GM18861 (cell line): Measurements from ENCODE around the gene DAPK1.

Experiments used
- ATAC-seq: cut with Tn5 transposase; IDR thresholded peaks from one replicate; pipeline ENCODE4 v1.9.1; 2021; ENCODE audit not compliant: unreplicated experiment

Gene DAPK1

GRCh38 chr9:87706066-87706739 is 208.5 kb downstream of the DAPK1 start:
- no peak for ATAC-seq

- ATAC-seq: no peak
Observed at GRCh38 chr9:87707805-87708506, 210.3 kb downstream of the DAPK1 start.

- ATAC-seq: no peak
Observed at GRCh38 chr9:87708546-87708945, 210.9 kb downstream of the DAPK1 start.

- ATAC-seq: no peak
Observed at GRCh38 chr9:87708986-87709728, 211.5 kb downstream of the DAPK1 start.

DNA sequence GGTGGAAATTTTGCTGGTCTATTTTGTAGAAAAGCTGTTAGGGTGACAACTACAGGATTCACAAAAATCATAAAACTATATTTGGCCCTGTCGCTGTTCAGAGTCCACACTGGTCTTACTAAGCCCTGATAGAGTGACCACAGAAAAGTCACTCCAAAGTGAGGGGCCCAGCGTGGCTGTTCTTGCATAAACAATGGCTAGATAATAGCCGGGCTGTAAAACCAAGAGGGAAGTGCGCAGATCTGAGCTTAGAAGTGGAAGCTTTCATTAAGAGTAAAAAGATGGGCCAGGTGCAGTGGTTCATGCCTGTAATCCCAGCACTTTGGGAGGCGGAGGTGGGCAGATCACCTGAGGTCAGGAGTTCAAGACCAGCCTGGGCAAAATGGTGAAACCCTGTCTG is 212.8 kb downstream of the DAPK1 start:
- no peak for ATAC-seq

DNA sequence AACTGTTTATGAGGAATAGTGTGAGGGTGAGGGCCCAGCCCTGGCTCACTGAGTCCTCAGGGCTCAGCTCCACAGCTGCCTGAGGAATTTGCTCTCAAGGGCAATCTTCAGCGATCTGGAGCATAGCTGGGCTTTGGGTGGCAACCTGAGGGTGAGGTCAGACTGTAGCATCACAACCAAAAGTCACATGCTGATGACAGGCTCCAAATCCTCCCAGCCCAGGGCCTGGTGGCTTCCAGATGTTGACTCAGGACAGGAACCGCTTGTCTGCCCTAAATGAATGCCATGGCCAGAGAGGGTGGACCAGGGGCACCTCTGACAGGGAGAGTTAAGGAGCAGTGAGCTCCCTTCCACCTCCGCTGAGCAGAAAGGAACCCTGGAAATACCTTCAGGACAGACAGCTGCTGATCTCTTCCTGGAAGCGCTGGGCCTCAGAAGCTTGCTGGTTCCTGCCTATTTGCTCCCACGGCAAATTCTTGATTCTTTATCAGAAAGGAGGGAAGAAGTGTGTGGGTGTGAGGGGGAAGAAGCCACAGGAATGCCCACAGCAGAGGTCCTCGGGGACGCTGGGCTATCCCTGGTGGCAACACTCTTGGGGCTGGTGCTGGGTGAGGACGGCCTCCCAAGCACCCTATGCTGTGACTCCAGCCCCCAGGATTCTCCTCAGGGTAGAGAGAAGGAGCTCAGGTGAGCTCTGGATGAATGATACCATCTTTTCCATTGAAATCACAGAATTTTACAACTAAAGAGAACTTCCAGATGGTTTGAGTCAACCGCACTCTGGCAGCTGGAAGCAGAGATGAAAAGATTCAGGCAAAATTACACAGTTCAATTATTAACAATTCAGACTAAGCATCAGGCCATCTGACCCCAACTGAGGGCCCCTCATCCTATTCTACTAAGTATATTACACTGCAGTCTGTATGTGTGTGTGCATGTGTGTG is 214.5 kb downstream of the DAPK1 start:
- ATAC-seq: no peak

DNA sequence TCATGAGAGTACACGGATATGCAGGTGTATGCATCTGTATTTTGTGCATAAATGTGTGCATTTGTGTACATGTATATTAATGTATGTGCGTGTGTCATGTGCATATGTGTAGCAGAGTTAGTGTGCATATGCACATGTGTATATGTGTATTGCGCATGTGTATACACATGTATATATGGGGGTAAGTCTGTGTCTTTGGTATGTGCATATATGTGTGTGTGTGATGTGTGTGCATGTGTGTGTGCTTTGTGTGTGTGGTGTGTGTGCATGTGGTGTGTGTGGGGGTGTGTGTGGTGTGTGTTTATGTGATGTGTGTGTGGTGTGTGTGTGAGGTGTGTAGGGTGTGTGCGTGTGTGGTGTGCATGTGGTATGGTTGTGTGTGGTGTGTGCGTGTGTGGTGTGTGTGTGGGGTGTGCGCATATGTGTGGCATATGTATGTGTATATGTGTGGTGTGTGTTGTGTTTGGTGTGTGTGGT is 215.2 kb downstream of the DAPK1 start:
- no peak for ATAC-seq

- no peak for ATAC-seq
Observed at GRCh38 chr9:87713278-87713987, 215.8 kb downstream of the DAPK1 start.

- no peak for ATAC-seq
Observed at GRCh38 chr9:87713988-87714330, 216.3 kb downstream of the DAPK1 start.

GRCh38 chr9:87714819-87715218 is 217.2 kb downstream of the DAPK1 start:
- ATAC-seq: no peak

DNA sequence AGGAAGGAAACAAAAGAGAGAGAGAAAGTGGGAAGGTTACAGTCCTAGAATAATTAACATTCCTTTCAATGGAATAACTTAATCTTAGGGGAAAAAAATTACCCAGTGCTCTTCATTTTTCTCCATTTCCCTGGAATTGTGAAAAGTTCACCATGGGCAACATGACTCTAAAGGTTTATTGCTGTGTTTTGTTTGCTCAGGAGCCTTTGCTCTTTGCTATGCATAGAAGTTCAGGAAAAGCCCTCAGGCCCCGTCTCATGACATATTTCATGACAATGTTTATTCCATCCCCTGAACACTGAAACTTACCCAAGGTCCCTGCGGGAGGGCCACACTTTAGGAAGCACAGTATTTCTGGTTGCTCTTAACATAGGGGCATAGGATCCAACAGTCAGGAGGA is 218.5 kb downstream of the DAPK1 start:
- no peak for ATAC-seq

GRCh38 chr9:87717456-87717855 is 219.8 kb downstream of the DAPK1 start:
- no peak for ATAC-seq

DNA sequence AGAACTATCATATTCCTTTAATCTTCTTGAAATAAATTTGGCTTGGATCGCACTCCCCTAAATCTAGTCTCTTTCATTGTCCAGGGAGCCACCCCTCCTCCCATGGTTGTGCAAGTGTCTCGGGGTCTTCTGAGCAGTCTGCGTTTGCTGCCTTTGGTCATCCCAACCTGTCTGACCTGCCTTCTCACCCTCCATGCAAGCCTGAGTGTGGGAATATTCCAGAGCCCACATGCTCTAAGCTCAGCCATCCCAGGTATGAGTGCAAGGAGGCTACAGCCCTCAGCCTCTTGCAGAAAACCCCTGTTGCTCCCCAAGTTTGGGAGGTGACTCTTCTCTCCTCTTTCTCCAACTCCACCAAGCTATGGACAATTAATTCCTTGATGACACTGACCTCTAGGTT is 220.6 kb downstream of the DAPK1 start:
- ATAC-seq: no peak

DNA sequence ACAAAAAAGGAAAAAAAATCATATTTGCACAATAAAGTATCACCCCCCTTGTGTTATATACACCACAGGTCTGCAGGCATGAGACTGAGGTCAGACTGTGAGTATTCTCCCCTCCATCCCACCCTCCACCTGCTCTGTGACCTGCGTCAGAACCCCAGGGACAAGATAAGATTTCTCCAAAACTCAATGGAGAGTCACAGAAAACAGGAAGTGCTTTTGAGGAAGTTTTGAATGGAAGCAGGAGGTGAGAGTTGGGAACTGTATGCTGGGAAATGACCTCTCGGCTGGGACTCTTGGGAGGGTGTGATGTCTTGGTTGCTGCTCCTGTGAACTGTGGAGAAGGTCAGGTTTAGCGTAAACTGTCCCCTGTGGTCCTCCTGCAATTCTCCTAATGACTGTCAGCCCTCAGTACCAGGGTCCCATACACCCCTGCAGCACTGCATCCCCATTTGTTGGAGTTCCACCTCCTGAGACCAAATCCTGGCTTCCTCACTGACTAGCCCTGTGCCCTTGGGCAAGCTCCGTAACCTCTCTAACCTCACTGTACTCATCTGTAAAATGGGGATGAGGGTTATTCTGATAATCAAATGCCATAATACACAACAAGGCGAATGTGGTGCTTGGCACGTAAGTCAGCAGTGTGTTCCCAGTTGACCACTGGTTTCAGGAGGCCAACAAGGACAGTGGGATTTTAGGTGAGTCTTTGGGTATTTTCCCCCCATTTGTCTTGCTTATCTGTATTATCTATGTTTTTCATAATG is 221.4 kb downstream of the DAPK1 start:
- no peak for ATAC-seq

DNA sequence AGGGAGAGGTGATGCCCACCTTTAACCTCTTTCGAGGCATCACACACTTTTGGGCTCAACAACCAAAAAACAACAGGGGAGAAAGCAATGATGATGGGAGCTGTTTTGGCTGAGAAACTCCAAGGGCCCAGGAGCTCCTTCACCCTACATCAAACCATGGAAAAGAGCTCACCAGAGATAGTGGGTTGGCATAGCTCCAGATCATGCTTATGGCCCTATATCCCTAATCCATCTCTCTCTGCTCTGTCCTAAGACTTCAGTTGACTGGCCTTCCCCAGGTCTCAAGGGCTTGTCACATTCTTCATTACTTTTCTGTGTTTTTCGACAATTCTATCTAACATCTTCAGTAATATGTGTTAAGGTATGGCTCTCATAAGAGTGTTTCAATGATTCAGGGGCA is 222.5 kb downstream of the DAPK1 start:
- no peak for ATAC-seq

DNA sequence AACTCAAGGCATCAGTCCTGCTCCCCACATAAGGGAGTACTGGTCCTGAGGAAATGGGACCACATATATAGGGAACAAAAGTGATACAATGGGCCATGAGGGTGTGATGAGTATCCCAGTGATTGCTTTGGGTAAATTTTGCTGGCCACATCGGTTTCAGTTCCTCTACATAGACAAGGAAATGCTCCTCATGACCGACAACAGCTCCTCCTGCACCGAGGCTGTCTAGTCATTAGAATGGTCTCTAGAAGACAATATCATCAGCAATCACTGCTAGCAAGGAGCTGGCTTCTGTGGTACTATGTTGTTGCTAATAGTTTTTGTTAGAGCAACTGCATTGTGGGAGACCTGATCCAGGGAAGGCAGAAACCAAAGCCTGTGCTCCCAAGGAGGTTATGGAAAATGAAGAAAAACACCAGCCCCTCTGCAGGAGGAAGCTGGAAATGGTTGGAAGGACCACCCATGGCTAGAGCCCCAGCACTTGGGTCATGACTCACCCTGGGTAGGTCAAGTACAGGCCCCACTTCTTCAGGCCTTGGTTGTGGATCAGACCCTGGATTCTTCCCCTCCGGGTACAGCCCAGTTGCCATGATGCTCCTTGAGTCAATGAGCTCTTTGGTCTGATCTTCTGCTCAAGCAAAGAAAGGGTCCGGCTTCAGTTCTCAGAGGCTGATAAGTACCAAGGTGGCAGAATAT is 224.9 kb downstream of the DAPK1 start:
- ATAC-seq: no peak

- no peak for ATAC-seq
Observed at GRCh38 chr9:87725356-87725899, 227.8 kb downstream of the DAPK1 start.

DNA sequence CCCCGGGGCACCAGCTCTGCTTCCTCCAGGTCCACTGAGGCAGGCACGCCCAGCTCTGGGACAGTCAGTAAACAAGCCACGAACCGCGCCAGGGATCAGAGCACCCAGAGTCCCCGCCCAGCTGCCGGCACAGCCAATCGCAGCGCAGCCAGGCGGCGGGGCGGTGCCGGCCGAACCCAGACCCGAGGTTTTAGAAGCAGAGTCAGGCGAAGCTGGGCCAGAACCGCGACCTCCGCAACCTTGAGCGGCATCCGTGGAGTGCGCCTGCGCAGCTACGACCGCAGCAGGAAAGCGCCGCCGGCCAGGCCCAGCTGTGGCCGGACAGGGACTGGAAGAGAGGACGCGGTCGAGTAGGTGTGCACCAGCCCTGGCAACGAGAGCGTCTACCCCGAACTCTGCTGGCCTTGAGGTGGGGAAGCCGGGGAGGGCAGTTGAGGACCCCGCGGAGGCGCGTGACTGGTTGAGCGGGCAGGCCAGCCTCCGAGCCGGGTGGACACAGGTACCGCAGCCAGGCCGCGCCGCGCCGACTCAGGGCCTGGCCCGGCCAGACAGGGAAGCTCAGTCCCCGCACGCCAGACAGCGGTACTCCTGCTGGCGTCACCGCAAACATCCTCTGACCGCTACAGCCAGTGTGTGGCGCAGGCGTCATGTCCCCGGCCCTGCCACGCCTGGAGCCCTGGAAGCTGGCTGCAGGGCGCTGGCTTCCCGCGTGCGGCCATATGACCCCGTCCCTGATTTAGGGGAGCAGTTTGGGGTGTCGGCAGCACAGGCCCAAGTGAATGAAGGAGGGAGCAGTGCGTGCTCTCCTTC is 228.4 kb downstream of the DAPK1 start, which contains the start of gene CTSL:
Gene CTSL (plus strand): TSS at position 220 of the 810 bp plus-strand sequence. CDS start 1,485 bp downstream, outside the sequence.
- ATAC-seq: no peak
